ENCODE data around the gene MOB1B.

MOB1B gene

GRCh38 chr4:70992391-70992881 is 90.3 kb downstream of the MOB1B start:
- peak overlapping the region; percentile 86 to 95 (median 93) for H3K4me3 Mint-ChIP-seq

GRCh38 chr4:70993181-70994068 is 91.3 kb downstream of the MOB1B start, which contains the start of gene DCK:
Gene DCK (plus strand): TSS chr4:70993649. CDS start chr4:70993836, 187 bp downstream.
- Mint-ChIP-seq H3K9me3 (no peaks in the 10 kb centered on the region), H3K27me3 (ENCODE audit: low read depth) (no peaks in the 10 kb centered on the region), H3K36me3 (ENCODE audit: low read depth) (peaks cover 16% of the 10 kb centered on the region), H3K4me1 (peaks cover 37% of the 10 kb centered on the region), H3K4me3 (peak within 1 kb of the TSS; percentile 86 to 95 (median 93)), H3K27ac (peak within 1 kb of the TSS; percentile 88 to 97 (median 96))
- no peak for TF ChIP-seq CTCF (IDR thresholded peaks at IDR 0.05; ENCODE audit: unreplicated experiment in 3 of 3)

More at GRCh38 chr4:70992391-70992881, 90.3 kb downstream of the MOB1B start:
- no peaks in the 10 kb centered on the region for H3K27me3 Mint-ChIP-seq (ENCODE audit: low read depth)
- peak overlapping the region; percentile 88 to 97 (median 96) for H3K27ac Mint-ChIP-seq
- peaks cover 7% of the 10 kb centered on the region for H3K36me3 Mint-ChIP-seq (ENCODE audit: low read depth)
- no peaks in the 10 kb centered on the region for H3K9me3 Mint-ChIP-seq
- H3K4me1 Mint-ChIP-seq, result peaks cover 34% of the 10 kb centered on the region
- no peak for TF ChIP-seq CTCF (IDR thresholded peaks at IDR 0.05; ENCODE audit: unreplicated experiment in 3 of 3)

- Mint-ChIP-seq H3K9me3 (no peaks in the 10 kb centered on the region), H3K4me1 (peaks cover 37% of the 10 kb centered on the region), H3K4me3 (peak overlapping the region; percentile 86 to 95 (median 93)), H3K36me3 (ENCODE audit: low read depth) (peaks cover 22% of the 10 kb centered on the region), H3K27ac (peak overlapping the region; percentile 88 to 96 (median 94)), H3K27me3 (ENCODE audit: low read depth) (no peaks in the 10 kb centered on the region)
- no peak for TF ChIP-seq CTCF (IDR thresholded peaks at IDR 0.05; ENCODE audit: unreplicated experiment in 3 of 3)
Measured at GRCh38 chr4:70994069-70994366, 91.8 kb downstream of the MOB1B start.

GRCh38 chr4:70994387-70995099 is 92.4 kb downstream of the MOB1B start:
- Mint-ChIP-seq H3K36me3 (ENCODE audit: low read depth) (peaks cover 27% of the 10 kb centered on the region), H3K4me3 (peak overlapping the region; percentile 86 to 95 (median 93)), H3K4me1 (peaks cover 37% of the 10 kb centered on the region), H3K27ac (peak overlapping the region; percentile 88 to 96 (median 94)), H3K27me3 (ENCODE audit: low read depth) (no peaks in the 10 kb centered on the region), H3K9me3 (peaks cover under 1% of the 10 kb centered on the region)
- no peak for TF ChIP-seq CTCF (IDR thresholded peaks at IDR 0.05; ENCODE audit: unreplicated experiment in 3 of 3)

GRCh38 chr4:70996018-70996360 is 93.8 kb downstream of the MOB1B start:
- peak overlapping the region in 2 of 3 experiments; percentile 61 to 88 for H3K27ac Mint-ChIP-seq
- H3K4me1 Mint-ChIP-seq, result peaks cover 37% of the 10 kb centered on the region
- peak overlapping the region; percentile 86 to 95 (median 93) for H3K4me3 Mint-ChIP-seq
- H3K9me3 Mint-ChIP-seq, result peaks cover 15% of the 10 kb centered on the region
- H3K27me3 Mint-ChIP-seq (ENCODE audit: low read depth), result no peaks in the 10 kb centered on the region
- peaks cover 42% of the 10 kb centered on the region for H3K36me3 Mint-ChIP-seq (ENCODE audit: low read depth)
- no peak for TF ChIP-seq CTCF (IDR thresholded peaks at IDR 0.05; ENCODE audit: unreplicated experiment in 3 of 3)
